Astrocyte of the cerebellum (primary cell): Measurements from ENCODE around the gene SIMC1.
A peak's percentile ranks its signal among the peaks of the same experiment; 100 is the strongest.

Experiments
- DNase-seq: peaks from one replicate; pipeline ENCODE4 v3.0.0-alpha.2; 2011; ENCODE audit warnings: low read depth
- H3K4me3 ChIP-seq: 2 replicates; pipeline ENCODE4 v1.5.1; 2011; ENCODE audit warnings: mild to moderate bottlenecking, low read depth, low read length, moderate library complexity
- in situ Hi-C: cut with HindIII; loops from 2 replicates; pipeline ENCODE4 v1.10.0; 2017; ENCODE audit warnings: low sequenced_read_pairs
- TF ChIP-seq, protein P1 (sequence below): IDR thresholded peaks from 2 replicates; pipeline ENCODE4 v1.5.1; 2012; ENCODE audit warnings: low read length, low read depth, moderate library complexity, mild to moderate bottlenecking; ENCODE audit errors: missing control alignments

The SIMC1 gene

GRCh38 chr5:176383248-176383905 lies 145.2 kb downstream of the SIMC1 start:
- in situ Hi-C loops = no loop called here
- H3K4me3 ChIP-seq = no peak overlapping the region
- DNase-seq = no peak
- TF ChIP-seq, protein P1, sequence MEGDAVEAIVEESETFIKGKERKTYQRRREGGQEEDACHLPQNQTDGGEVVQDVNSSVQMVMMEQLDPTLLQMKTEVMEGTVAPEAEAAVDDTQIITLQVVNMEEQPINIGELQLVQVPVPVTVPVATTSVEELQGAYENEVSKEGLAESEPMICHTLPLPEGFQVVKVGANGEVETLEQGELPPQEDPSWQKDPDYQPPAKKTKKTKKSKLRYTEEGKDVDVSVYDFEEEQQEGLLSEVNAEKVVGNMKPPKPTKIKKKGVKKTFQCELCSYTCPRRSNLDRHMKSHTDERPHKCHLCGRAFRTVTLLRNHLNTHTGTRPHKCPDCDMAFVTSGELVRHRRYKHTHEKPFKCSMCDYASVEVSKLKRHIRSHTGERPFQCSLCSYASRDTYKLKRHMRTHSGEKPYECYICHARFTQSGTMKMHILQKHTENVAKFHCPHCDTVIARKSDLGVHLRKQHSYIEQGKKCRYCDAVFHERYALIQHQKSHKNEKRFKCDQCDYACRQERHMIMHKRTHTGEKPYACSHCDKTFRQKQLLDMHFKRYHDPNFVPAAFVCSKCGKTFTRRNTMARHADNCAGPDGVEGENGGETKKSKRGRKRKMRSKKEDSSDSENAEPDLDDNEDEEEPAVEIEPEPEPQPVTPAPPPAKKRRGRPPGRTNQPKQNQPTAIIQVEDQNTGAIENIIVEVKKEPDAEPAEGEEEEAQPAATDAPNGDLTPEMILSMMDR = no peak

- DNase-seq = no peak
- no peak overlapping the region for H3K4me3 ChIP-seq
- TF ChIP-seq, protein P1 = no peak
- in situ Hi-C loops = no loop called here
These were observed 145.7 kb downstream of the SIMC1 start for GRCh38 chr5:176383961-176384360.

- no peak overlapping the region for H3K4me3 ChIP-seq
- TF ChIP-seq, protein P1 = no peak
- in situ Hi-C loops = no loop called here
These were observed 146.2 kb downstream of the SIMC1 start for GRCh38 chr5:176384366-176384930.

DNA sequence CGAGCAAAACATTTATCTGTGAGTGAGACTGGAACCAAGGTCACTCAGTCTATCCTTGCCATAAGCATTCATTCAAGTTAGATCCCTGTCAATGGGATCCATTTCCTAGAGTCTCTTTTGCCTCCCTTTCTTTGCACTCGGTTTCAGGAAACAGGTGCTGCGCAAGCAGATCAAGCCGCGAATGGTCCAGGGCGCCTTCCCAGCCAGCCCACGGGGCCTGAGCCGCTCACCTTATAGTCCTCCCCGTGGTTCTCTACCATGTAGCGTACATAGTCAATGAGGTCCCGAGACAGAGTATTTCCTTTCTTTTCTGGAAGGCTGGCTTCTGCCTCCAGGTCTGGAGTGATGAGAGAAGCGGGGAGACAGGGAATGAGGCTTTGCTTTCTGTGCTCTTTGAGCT lies 146.8 kb downstream of the SIMC1 start:
- in situ Hi-C loops = no loop called here
- H3K4me3 ChIP-seq = no peak overlapping the region
- TF ChIP-seq, protein P1 = no peak
- no peak for DNase-seq

More at GRCh38 chr5:176384366-176384930, 146.2 kb downstream of the SIMC1 start:
- DNase-seq = no peak

DNA sequence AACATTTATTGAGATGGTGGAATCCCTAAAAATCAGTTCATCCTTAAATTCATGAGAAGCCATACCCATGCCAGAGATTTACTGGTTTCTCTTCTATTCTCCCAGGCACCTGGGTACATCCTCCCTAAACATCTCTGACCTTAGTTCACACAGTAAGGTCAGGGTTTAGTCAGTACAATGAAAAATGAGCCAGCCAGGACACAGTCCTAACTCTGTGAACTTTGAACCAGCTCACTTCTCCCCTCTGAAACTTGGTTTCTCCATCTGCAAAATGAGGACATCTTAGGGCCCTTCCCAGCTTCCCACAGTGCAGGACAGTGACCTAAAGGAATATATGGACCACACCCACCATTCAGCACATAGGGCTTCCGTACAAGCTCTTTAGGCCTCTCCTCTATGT lies 148.3 kb downstream of the SIMC1 start:
- in situ Hi-C loops = no loop called here
- DNase-seq = no peak
- TF ChIP-seq, protein P1 = no peak
- no peak overlapping the region for H3K4me3 ChIP-seq

- TF ChIP-seq, protein P1 = no peak
- in situ Hi-C loops = no loop called here
- H3K4me3 ChIP-seq = peak overlapping the region; percentile 95
- DNase-seq = no peak
These were observed 149.2 kb downstream of the SIMC1 start for GRCh38 chr5:176387384-176387925.
